SJSA1 (cell line): ENCODE data around the gene MDC1. TPM values are rescaled to one million over a fixed set of nuclear protein-coding genes. Genes with fewer than 3 reads are reported as not detected.
A peak's percentile ranks its signal among the peaks of the same experiment; 100 is the strongest.
"Not testable (repeated sequence)": the region's sequence is repeated elsewhere in the genome, so short reads cannot be mapped to it uniquely, and the experiment has no call there.

Experiments
- DNase-seq, 2 experiments: peaks; one replicate each; pipeline ENCODE4 v3.0.0-alpha.2; 2015 to 2020; ENCODE audit warnings: low spot score in 2 of 2, low read depth in 1 of 2
- H3K27ac ChIP-seq: fragments of 250-450 bp; sonication (Bioruptor Pico); 2 replicates; pipeline ENCODE4 v1.5.1; 2020; ENCODE audit warnings: mild to moderate bottlenecking, moderate library complexity
- H3K27me3 ChIP-seq: fragments of 250-450 bp; sonication (Bioruptor Pico); replicated peaks from 2 replicates; pipeline ENCODE4 v1.5.1; 2020; ENCODE audit warnings: mild to moderate bottlenecking, moderate library complexity
- H3K36me3 ChIP-seq: fragments of 250-450 bp; sonication (Bioruptor Pico); 2 replicates; pipeline ENCODE4 v1.5.1; 2020; ENCODE audit warnings: mild to moderate bottlenecking
- H3K4me1 ChIP-seq: fragments of 250-450 bp; sonication (Bioruptor Pico); replicated peaks from 2 replicates; pipeline ENCODE4 v1.6.1; 2021; ENCODE audit warnings: mild to moderate bottlenecking
- H3K4me3 ChIP-seq: fragments of 250-450 bp; sonication (Bioruptor Pico); 2 replicates; pipeline ENCODE4 v1.5.1; 2020; ENCODE audit warnings: mild to moderate bottlenecking
- H3K9me3 ChIP-seq: fragments of 250-450 bp; sonication (Bioruptor Pico); replicated peaks from 2 replicates; pipeline ENCODE4 v1.5.1; 2020; ENCODE audit warnings: mild to moderate bottlenecking
- total RNA-seq: library from RNA; depleted of rRNA; stranded (reverse); fragments of >200 nt; shearing (Covaris generic); gene quantifications from 2 replicates; pipeline ENCODE4 v1.2.3, GENCODE V29; 2014; rRNA removed

The MDC1 gene
- 8.4 and 8.6 TPM in 2 replicates for total RNA-seq

- H3K9me3 ChIP-seq, result no peaks in the 10 kb centered on the region; the same call in 1 of the 2 replicates
- peak; percentile 100 for DNase-seq
Observed at GRCh38 chr6:30717129-30717844, at the start of gene MDC1. Gene MDC1, minus strand, starts transcription at chr6:30717281. Its CDS starts 2,106 bp downstream, at chr6:30715175.

DNA sequence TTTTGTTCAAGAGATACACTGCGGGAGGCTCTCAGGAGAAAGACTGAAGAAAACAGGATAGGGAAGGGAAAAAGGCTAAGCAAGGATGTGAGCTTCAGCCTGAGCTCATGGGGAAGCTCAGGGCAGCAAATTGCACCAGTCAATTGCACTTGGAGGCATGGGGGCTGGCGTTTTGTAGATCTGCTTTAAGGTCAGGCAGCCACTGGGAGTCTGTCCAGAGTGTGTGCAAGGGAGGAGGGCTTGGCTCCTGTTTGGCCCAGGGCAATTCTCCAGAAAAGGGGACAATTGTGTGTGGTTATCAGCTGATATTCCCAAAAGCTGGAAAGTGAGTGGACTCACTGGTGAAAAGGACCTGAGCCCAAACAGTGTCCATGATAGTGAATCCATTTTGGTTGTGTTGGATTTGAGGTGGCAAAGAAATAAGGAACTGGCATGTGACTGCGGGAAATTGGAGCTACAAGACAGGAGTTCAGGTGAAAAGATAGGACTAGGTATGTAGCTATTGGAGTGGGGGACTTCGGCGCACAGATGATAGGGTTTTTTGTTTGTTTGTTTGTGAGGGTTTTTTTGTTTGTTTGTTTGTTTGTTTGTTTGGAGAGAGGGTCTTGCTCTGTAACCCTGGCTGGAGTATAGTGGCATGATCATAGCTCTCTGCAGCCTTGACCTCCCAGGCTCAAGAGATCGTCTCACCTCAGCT is 49.5 kb upstream of the MDC1 start:
- Histone ChIP-seq H3K36me3 (no peaks in the 10 kb centered on the region), H3K27ac (no peak overlapping the region), H3K9me3 (no peaks in the 10 kb centered on the region), H3K4me3 (no peak overlapping the region), H3K27me3 (no peaks in the 10 kb centered on the region), H3K4me1 (peaks cover 73% of the 10 kb centered on the region)
- no peak for DNase-seq

More at GRCh38 chr6:30717129-30717844, at the start of gene MDC1:
- Histone ChIP-seq H3K27ac (peak within 1 kb of the TSS; percentile 95), H3K4me1 (peaks cover 32% of the 10 kb centered on the region), H3K36me3 (peaks cover 50% of the 10 kb centered on the region), H3K4me3 (peak within 1 kb of the TSS; percentile 47), H3K27me3 (no peaks in the 10 kb centered on the region; the same call in 1 of the 2 replicates)

GRCh38 chr6:30765495-30765894 is 48.4 kb upstream of the MDC1 start:
- Histone ChIP-seq H3K27ac (peak overlapping the region; percentile 41), H3K4me1 (peaks cover 69% of the 10 kb centered on the region)
- not testable (repeated sequence) for H3K36me3 ChIP-seq, H3K27me3 ChIP-seq, H3K4me3 ChIP-seq, H3K9me3 ChIP-seq
- peak in 1 of 2 experiments; percentile 55 for DNase-seq

GRCh38 chr6:30764490-30765043 is 47.5 kb upstream of the MDC1 start:
- H3K27me3 ChIP-seq, DNase-seq, H3K36me3 ChIP-seq, H3K9me3 ChIP-seq, H3K4me3 ChIP-seq: not testable (repeated sequence)
- Histone ChIP-seq H3K27ac (peak overlapping the region; percentile 62), H3K4me1 (peaks cover 68% of the 10 kb centered on the region)

GRCh38 chr6:30763618-30764489 is 46.8 kb upstream of the MDC1 start:
- Histone ChIP-seq H3K4me1 (peaks cover 67% of the 10 kb centered on the region), H3K27me3 (no peaks in the 10 kb centered on the region), H3K4me3 (no peak overlapping the region), H3K9me3 (no peaks in the 10 kb centered on the region), H3K27ac (peak overlapping the region; percentile 62), H3K36me3 (no peaks in the 10 kb centered on the region)
- peak; percentile 65 to 73 for DNase-seq

- Histone ChIP-seq H3K4me1 (peaks cover 67% of the 10 kb centered on the region), H3K9me3 (no peaks in the 10 kb centered on the region), H3K27me3 (no peaks in the 10 kb centered on the region), H3K27ac (peak overlapping the region; percentile 62), H3K36me3 (no peaks in the 10 kb centered on the region), H3K4me3 (no peak overlapping the region)
- no peak for DNase-seq
Observed at GRCh38 chr6:30763155-30763617, 46.1 kb upstream of the MDC1 start.

- no peaks in the 10 kb centered on the region for H3K9me3 ChIP-seq
- no peaks in the 10 kb centered on the region for H3K36me3 ChIP-seq
- peak overlapping the region; percentile 14; the same call in 1 of the 2 replicates for H3K27ac ChIP-seq
Observed at GRCh38 chr6:30761791-30762429, 44.8 kb upstream of the MDC1 start.

GRCh38 chr6:30760549-30760948 is 43.5 kb upstream of the MDC1 start:
- H3K27ac ChIP-seq, result peak overlapping the region; percentile 99
- no peaks in the 10 kb centered on the region for H3K27me3 ChIP-seq
- H3K9me3 ChIP-seq, result no peaks in the 10 kb centered on the region
- H3K36me3 ChIP-seq, result no peaks in the 10 kb centered on the region
- peaks cover 68% of the 10 kb centered on the region for H3K4me1 ChIP-seq
- no peak for DNase-seq
- H3K4me3 ChIP-seq, result no peak overlapping the region

More at GRCh38 chr6:30761791-30762429, 44.8 kb upstream of the MDC1 start:
- DNase-seq, result no peak
- peaks cover 75% of the 10 kb centered on the region for H3K4me1 ChIP-seq
- H3K4me3 ChIP-seq, result no peak overlapping the region
- no peaks in the 10 kb centered on the region for H3K27me3 ChIP-seq

GRCh38 chr6:30759575-30760239 is 42.6 kb upstream of the MDC1 start:
- H3K4me1 ChIP-seq, result peaks cover 66% of the 10 kb centered on the region
- H3K9me3 ChIP-seq, result no peaks in the 10 kb centered on the region
- peak; percentile 95 to 96 for DNase-seq
- no peaks in the 10 kb centered on the region for H3K36me3 ChIP-seq
- no peak overlapping the region for H3K4me3 ChIP-seq
- H3K27ac ChIP-seq, result peak overlapping the region; percentile 99
- H3K27me3 ChIP-seq, result no peaks in the 10 kb centered on the region

DNA sequence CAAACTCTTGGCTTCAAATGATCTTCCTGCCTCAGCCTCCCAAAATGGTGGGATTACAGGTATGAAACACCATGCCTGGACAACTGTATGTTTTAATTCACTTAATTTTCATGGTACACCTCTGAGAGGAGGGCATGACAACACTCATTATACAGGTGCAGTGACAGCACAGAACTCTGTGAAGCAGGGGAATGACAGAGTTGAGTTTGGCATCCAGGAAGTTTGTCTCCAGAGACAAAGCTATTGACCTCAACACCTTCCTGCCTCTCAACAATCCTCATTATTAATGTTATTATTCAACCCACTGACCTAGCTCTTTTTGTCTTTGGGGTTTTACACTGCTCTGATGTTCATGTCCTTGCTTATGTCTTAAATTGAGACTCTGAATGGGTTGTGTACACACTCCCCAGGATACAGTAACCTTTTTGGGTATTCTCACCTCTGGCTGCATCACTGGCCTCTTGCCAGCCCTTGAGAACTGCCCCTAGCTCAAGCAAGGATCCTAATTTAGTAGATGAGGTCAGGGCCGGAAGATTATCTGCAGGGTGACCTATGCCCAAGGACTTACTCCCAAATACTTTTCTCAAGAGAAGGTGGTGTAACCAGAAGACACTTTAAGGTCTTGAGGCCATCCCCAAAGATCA is 40.3 kb upstream of the MDC1 start:
- Histone ChIP-seq H3K27me3 (no peaks in the 10 kb centered on the region), H3K27ac (peak overlapping the region; percentile 99), H3K4me3 (no peak overlapping the region), H3K4me1 (peaks cover 72% of the 10 kb centered on the region), H3K9me3 (no peaks in the 10 kb centered on the region), H3K36me3 (no peaks in the 10 kb centered on the region)
- DNase-seq, result no peak

- H3K9me3 ChIP-seq, DNase-seq, H3K27me3 ChIP-seq, H3K4me3 ChIP-seq, H3K27ac ChIP-seq, H3K36me3 ChIP-seq: not testable (repeated sequence)
- H3K4me1 ChIP-seq, result peaks cover 74% of the 10 kb centered on the region
Observed at GRCh38 chr6:30756405-30757003, 39.4 kb upstream of the MDC1 start.

DNA sequence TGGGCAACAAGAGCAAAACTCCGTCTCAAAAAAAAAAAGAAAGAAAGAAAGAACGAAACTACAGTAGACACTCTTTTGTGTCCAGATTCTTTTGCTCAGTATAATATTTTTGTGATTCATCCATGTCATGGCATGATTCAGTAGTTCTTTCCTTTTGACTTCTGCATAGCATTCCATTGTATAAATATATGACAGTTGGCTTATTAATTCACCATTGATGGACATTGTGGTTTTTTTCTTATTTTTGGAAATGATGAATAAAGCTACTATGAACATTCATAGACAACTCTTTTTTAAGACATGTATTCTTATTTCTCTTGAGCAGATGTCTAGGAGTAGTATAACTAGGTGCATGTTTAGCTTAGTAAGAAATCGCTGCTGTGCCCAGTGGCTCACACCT is 37.5 kb upstream of the MDC1 start:
- Histone ChIP-seq H3K9me3 (no peaks in the 10 kb centered on the region), H3K4me1 (peaks cover 84% of the 10 kb centered on the region), H3K27me3 (no peaks in the 10 kb centered on the region), H3K4me3 (no peak overlapping the region), H3K36me3 (no peaks in the 10 kb centered on the region), H3K27ac (peak overlapping the region; percentile 95)
- peak in 1 of 2 experiments; percentile 44 for DNase-seq
